ENCODE results near the gene FOXP4. TPM values are rescaled to one million over a fixed set of nuclear protein-coding genes. Genes with fewer than 3 reads are reported as not detected.

Gene FOXP4
- polyA plus RNA-seq, 2 of the 4 experiments (the other 2 are of a cell fraction) = 2.6 to 14.2 TPM

DNA sequence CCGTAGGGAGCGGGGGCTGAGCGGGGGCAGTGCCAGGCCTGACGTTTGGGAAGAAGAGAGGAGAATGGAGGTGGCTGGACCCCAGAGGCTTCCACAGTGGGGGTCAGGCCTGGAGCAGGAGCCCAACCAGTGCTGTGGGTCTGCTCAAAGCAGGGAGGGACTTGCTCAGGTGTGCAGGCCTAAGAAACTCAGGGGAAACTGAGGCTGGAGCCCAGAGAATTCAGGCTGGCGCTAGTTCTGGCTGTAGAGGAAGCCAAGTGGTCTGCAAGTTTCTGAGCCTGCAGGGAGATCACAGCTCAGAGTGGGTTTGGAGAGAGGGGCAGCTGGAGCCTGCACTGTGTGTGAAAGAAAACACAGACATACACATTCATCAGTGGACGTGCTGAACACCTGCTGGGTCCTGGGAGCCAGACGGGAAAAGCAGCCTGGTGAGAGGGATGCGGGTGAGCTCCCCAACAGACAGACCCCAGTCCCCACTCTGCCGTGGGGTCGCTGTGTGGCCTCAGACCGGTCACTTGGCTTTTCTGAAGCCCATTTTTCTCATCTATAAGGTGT, 17.7 kb upstream of the FOXP4 start:
- Histone ChIP-seq H3K4me3 (no peak overlapping the region), H3K27ac (peak overlapping the region in 1 of 2 experiments; percentile 50; a peak in 3 of 6 replicates), H3K4me1 (peaks cover 6% of the 10 kb centered on the region; the same call in 1 of the 3 replicates), H3K4me2 (0 out of 3 replicates have a peak overlapping the region, but pooled peaks have one; percentile 25), H3K9me3 (no peaks in the 10 kb centered on the region)
- ChIA-PET POLR2A (no interaction called here), CTCF (interaction anchor here (1.2 to 1.8 kb wide), 3 partner anchors 12 to 160 kb away, joined by 3 to 7 read pairs (median 4); no protein-coding TSS in a partner anchor)
- 90% methylated on average over 9 of the region's 11 CpGs for WGBS (ENCODE audit: missing lambda C conversion rate)
- ATAC-seq (no peak), FAIRE-seq (no peak), DNase-seq (ENCODE audit: low read depth in 1 of 2, low spot score in 1 of 2) (no peak)
- TF ChIP-seq HOXB13 (CRISPR knock-in tag; IDR thresholded peaks at IDR 0.05; ENCODE audit: low read depth) (no peak), HEYL (CRISPR knock-in tag; IDR thresholded peaks at IDR 0.05) (no peak), RARB (CRISPR knock-in tag; IDR thresholded peaks at IDR 0.05) (no peak), NR3C1 (IDR thresholded peaks at IDR 0.05) (no peak), GATA3 (IDR thresholded peaks at IDR 0.05; ENCODE audit: borderline replicate concordance) (no peak), TFCP2L1 (CRISPR knock-in tag; IDR thresholded peaks at IDR 0.05) (no peak), RCOR1 (IDR thresholded peaks at IDR 0.05; ENCODE audit: low read depth, low read length) (no peak), KDM5A (IDR thresholded peaks at IDR 0.05) (no peak), ESRRA (IDR thresholded peaks at IDR 0.05; ENCODE audit: borderline replicate concordance, low read length) (no peak), ZC3H11A (IDR thresholded peaks at IDR 0.05) (no peak), SREBF2 (IDR thresholded peaks at IDR 0.05) (no peak), NPAS2 (CRISPR knock-in tag; IDR thresholded peaks at IDR 0.05; ENCODE audit: borderline replicate concordance) (no peak), ZFP36 (IDR thresholded peaks at IDR 0.05; ENCODE audit: borderline replicate concordance, partially characterized antibody) (no peak), JUN (IDR thresholded peaks at IDR 0.05) (no peak), RFX5 (IDR thresholded peaks at IDR 0.05) (no peak), ZSCAN20 (CRISPR knock-in tag; IDR thresholded peaks at IDR 0.05) (no peak)
- TF ChIP-seq, protein P1, sequence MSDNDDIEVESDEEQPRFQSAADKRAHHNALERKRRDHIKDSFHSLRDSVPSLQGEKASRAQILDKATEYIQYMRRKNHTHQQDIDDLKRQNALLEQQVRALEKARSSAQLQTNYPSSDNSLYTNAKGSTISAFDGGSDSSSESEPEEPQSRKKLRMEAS (IDR thresholded peaks at IDR 0.05) = no peak
- TF ChIP-seq, protein P2, sequence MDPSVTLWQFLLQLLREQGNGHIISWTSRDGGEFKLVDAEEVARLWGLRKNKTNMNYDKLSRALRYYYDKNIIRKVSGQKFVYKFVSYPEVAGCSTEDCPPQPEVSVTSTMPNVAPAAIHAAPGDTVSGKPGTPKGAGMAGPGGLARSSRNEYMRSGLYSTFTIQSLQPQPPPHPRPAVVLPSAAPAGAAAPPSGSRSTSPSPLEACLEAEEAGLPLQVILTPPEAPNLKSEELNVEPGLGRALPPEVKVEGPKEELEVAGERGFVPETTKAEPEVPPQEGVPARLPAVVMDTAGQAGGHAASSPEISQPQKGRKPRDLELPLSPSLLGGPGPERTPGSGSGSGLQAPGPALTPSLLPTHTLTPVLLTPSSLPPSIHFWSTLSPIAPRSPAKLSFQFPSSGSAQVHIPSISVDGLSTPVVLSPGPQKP (IDR thresholded peaks at IDR 0.05; ENCODE audit: low read depth, low read length) = no peak
- TF ChIP-seq, protein P3, sequence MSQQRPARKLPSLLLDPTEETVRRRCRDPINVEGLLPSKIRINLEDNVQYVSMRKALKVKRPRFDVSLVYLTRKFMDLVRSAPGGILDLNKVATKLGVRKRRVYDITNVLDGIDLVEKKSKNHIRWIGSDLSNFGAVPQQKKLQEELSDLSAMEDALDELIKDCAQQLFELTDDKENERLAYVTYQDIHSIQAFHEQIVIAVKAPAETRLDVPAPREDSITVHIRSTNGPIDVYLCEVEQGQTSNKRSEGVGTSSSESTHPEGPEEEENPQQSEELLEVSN (IDR thresholded peaks at IDR 0.05; ENCODE audit: borderline replicate concordance, low read depth) = no peak
- TF ChIP-seq, protein P4, sequence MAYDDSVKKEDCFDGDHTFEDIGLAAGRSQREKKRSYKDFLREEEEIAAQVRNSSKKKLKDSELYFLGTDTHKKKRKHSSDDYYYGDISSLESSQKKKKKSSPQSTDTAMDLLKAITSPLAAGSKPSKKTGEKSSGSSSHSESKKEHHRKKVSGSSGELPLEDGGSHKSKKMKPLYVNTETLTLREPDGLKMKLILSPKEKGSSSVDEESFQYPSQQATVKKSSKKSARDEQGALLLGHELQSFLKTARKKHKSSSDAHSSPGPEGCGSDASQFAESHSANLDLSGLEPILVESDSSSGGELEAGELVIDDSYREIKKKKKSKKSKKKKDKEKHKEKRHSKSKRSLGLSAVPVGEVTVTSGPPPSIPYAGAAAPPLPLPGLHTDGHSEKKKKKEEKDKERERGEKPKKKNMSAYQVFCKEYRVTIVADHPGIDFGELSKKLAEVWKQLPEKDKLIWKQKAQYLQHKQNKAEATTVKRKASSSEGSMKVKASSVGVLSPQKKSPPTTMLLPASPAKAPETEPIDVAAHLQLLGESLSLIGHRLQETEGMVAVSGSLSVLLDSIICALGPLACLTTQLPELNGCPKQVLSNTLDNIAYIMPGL (CRISPR knock-in tag; IDR thresholded peaks at IDR 0.05; ENCODE audit: borderline replicate concordance) = no peak

DNA sequence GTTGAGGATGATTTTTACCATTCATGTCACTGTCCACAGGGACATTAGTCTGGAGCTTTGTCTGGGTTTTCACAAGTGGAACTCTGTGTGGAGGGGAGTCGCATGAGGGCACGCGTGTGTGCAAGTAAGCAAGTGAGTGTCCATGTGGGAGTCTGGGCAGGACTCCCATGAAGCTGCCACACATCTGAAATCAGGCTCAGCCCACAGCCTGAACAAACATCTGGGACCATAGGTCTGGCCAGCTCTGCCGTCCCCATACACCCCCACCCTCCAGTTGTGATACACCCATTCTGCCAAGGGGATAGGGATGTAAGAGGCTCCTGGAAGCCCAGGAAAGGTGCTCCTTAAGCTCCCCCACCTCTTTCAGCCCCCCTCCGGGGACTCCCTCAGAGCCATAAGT, 17.1 kb upstream of the FOXP4 start:
- H3K4me3 ChIP-seq = no peak overlapping the region
- ChIA-PET CTCF (interaction anchor here (1.5 to 1.8 kb wide), 2 partner anchors 12 to 15 kb away, joined by 4 to 7 read pairs; no protein-coding TSS in a partner anchor), POLR2A (no interaction called here)
- WGBS (ENCODE audit: missing lambda C conversion rate) = 96% methylated on average over 3 of the region's 5 CpGs
- ATAC-seq (no peak), FAIRE-seq (no peak), DNase-seq (ENCODE audit: low read depth in 1 of 2, low spot score in 1 of 2) (no peak)
- H3K4me2 ChIP-seq = no peak overlapping the region
- no peak overlapping the region for H3K27ac ChIP-seq
- H3K9me3 ChIP-seq = no peaks in the 10 kb centered on the region
- peaks cover 6% of the 10 kb centered on the region; the same call in 1 of the 3 replicates for H3K4me1 ChIP-seq
- TF ChIP-seq, protein P5, sequence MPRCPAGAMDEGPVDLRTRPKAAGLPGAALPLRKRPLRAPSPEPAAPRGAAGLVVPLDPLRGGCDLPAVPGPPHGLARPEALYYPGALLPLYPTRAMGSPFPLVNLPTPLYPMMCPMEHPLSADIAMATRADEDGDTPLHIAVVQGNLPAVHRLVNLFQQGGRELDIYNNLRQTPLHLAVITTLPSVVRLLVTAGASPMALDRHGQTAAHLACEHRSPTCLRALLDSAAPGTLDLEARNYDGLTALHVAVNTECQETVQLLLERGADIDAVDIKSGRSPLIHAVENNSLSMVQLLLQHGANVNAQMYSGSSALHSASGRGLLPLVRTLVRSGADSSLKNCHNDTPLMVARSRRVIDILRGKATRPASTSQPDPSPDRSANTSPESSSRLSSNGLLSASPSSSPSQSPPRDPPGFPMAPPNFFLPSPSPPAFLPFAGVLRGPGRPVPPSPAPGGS (IDR thresholded peaks at IDR 0.05) = no peak
- no peak for TF ChIP-seq FOSB (CRISPR knock-in tag; IDR thresholded peaks at IDR 0.05)
- no peak for TF ChIP-seq RFX5 (IDR thresholded peaks at IDR 0.05)
- TF ChIP-seq, protein P6, sequence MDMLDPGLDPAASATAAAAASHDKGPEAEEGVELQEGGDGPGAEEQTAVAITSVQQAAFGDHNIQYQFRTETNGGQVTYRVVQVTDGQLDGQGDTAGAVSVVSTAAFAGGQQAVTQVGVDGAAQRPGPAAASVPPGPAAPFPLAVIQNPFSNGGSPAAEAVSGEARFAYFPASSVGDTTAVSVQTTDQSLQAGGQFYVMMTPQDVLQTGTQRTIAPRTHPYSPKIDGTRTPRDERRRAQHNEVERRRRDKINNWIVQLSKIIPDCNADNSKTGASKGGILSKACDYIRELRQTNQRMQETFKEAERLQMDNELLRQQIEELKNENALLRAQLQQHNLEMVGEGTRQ (IDR thresholded peaks at IDR 0.05) = no peak
- no peak for TF ChIP-seq CBX8 (IDR thresholded peaks at IDR 0.05)
- no peak for TF ChIP-seq KDM1A (IDR thresholded peaks at IDR 0.05; ENCODE audit: low read depth)
- no peak for TF ChIP-seq ESRRA (IDR thresholded peaks at IDR 0.05; ENCODE audit: borderline replicate concordance, low read length)
- TF ChIP-seq, protein P7, sequence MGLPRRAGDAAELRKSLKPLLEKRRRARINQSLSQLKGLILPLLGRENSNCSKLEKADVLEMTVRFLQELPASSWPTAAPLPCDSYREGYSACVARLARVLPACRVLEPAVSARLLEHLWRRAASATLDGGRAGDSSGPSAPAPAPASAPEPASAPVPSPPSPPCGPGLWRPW (IDR thresholded peaks at IDR 0.05) = no peak
- TF ChIP-seq EP300 (IDR thresholded peaks at IDR 0.05) = no peak
- no peak for TF ChIP-seq SMC3 (IDR thresholded peaks at IDR 0.05)
- no peak for TF ChIP-seq HOXB13 (CRISPR knock-in tag; IDR thresholded peaks at IDR 0.05; ENCODE audit: low read depth)
- no peak for TF ChIP-seq MAZ (IDR thresholded peaks at IDR 0.05; ENCODE audit: borderline replicate concordance, low read depth, low read length)
- TF ChIP-seq RCOR1 (IDR thresholded peaks at IDR 0.05; ENCODE audit: low read depth, low read length) = no peak

Measured in A549 (cell line).